Right renal pelvis (tissue), 4 donors: Measurements from ENCODE around the gene NUP58. TPM values are rescaled to one million over a fixed set of nuclear protein-coding genes. Genes with fewer than 3 reads are reported as not detected.
"Not testable (repeated sequence)": the region's sequence is repeated elsewhere in the genome, so short reads cannot be mapped to it uniquely, and the experiment has no call there.

Experiments
- DNase-seq, 4 donors: peaks; one replicate each; pipeline ENCODE4 v3.0.0-alpha.2; 2013; ENCODE audit warnings: low read depth in 4 of 4, low spot score in 3 of 4, missing footprints in 1 of 4
- polyA plus RNA-seq, 4 donors: library from polyadenylated mRNA; unstranded; fragments of 120-200 nt; gene quantifications; one replicate each; pipeline ENCODE4 v1.2.1, GENCODE V29; 2013; ENCODE audit not compliant: insufficient read length in 4 of 4

The NUP58 gene
- polyA plus RNA-seq, 4 donors: 44.8 to 51.4 (median 49.1) TPM

DNA sequence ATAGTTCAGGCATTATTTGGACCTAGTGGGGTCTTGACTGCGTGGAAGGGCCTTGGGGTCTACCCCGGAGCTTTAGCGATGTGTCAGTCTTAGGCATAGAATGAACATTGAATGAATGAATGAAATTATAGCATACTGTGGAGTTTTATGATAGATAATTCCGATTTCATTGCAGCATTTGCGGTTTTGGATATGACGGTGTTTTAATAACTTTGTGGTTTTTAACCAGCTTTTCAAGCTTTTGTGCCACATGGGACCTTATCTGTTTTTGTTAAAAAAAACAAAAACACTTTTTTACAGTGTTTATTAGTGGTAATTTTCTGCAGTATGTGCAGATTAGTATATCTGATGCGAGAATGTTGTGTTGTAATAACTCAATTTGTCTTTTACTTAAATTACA is 696 bp downstream of the NUP58 start:
- DNase-seq: no peak

DNA sequence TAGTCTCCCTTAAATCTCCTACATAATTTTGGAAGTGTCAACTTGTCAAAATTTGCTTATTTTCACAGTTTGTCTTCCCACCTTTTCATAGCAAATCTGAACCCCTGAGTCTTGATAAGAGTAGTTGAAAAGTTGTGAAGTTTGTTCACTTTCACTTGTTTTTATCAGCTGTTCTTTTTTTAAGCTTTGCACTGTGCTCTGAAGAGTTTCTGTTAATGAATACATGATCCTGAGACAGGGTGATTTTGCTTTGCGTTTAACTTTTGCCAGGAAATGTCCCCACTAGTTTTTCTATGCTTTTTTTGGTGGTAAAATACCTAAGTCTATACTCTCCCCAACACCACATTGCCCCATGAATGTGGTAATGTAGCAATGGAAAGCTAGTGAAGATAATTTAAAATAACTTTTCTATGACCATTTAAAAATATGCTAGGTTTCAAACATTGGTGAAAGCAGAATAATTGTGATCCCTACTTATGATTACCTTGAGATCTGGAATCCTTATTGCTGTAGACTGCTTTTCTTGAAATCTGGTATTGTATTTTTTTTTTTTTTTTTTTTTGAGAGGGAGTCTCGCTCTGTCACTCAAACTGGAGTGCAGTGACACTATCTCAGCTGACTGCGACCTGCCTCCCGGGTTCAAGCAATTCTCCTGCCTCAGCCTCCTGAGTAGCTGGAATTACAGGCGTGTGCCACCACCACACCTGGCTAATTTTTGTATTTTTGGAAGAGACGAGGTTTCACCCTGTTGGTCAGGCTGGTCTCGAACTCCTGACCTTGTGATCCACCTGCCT is 5.4 kb downstream of the NUP58 start:
- no peak for DNase-seq

DNA sequence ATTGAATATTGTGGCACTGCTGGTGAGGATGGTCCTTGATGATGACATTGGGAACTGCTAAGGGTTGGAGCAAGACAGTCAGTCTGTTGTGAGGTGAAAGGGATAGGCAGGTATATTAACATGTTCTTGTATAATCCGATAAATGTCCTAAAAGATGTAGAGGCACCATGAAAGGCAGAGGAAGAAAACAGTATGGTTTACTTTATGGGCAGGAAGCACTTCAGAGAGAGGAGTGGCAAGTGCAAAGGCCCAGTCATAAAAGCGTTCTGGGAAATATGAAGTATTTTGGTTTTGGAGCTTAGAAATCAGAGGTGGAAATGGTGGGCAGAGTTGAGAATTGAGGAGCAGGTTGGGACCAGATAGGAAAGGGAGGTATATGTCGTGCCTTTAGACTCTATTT is 9.5 kb downstream of the NUP58 start:
- no peak for DNase-seq

DNA sequence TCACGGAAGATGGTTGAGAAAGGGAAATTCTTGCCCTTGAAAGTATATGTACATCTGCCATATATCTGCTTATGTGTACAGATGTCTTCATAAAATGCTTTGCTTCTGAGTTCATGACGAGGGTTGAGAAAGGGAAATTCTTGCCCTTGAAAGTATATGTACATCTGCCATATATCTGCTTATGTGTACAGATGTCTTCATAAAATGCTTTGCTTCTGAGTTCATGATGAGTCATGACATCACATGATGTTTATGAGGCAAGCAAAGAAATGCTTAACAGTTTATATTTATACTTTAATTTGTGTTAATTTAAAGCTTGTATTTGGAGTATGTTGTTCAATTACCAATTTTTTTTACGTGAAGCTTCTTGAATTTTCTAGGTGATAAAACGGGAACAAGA is 17.5 kb downstream of the NUP58 start:
- not testable (repeated sequence) for DNase-seq

DNA sequence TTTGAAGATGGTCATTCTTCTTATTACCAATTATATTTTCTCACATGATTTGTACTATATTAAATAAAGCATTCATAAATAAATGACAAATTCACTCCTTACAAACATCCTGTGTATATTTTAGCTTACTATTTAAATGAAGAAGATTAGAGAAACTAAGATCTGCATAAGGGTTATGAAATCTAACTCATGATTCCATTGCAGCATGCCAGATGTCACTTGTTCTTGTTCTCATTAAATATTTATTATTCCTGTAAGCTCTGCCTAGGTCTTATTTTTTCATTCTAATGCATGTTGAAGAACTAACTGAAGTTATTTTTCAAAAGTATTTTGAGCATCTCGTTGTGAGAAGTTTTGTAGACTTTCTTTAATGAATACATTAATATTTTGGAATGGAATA is 18.3 kb downstream of the NUP58 start:
- DNase-seq: no peak

DNA sequence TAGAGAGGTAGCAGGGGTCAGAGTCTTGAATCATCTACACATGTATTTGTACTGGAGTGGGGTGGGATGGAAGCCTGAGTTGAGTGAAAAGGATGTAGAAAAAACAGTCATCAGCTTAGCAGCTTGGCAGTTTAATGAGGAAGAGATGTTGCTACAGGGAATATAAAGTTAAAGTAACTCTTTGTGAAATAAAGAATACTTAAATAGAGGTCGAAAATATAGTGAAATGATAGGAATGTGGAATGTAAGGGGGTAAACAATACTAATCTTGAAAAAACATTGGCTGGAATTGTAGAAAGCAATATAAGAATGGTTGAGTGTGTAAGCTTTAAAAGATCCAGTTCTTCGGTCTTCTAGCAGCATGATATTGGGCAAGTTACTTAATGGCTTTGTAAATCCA is 22.7 kb downstream of the NUP58 start:
- no peak for DNase-seq

DNA sequence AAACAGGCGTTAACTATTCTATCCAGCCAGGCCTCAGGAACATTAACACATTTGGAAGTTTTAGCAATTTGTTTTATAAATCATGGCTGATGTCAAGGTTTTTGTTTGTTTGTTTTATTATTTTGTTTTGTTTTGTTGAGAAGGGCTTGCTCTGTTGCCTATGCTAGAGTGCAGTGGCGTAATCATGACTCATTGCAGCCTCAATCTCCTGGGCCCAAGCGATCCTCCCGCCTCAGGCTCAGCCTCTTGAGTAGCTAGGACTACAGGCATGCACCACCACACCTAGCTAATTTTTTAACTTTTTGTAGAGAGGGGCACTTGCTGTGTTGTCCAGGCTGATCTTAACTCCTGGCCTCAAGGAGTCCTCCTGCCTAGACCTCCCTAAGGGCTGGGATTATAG is 28.3 kb downstream of the NUP58 start:
- no peak for DNase-seq

DNA sequence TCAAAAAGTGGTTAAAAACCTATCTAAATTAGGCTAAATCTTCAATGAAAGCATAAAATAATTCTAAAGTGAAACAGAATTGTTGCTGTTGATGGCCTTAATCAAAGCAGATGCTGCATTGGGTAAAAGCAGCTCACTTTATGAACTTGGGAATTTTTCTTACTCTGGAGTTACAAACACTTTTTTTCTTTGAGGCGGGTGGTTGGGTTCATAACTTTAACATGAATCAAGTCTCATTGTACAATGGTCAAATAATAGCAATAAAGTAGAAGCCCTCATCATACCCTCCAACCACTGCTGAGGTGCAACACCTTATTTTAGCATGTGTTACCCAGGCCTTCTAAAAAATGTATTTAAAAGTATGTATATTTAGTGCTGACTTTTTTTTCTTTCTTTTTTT is 29.1 kb downstream of the NUP58 start:
- DNase-seq: no peak

DNA sequence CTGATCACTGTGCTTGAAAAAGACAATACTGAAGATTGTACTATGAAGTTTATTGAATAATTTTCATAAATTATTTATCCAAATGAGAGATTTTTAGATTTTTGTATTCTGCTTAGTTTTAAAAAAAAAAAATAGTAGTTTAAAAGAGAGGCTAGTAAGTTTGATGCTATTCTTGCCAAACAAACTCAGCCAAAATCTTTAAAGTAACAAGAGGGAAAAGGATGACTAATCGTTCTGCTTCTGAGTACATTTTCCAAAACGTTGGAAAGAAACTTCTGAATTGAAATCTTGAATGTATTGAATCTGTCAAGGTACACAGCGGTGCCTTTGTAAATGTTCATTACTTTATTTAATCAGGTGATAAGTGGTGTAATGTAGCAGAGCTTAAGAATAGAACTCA is 34.4 kb downstream of the NUP58 start:
- DNase-seq: no peak

DNA sequence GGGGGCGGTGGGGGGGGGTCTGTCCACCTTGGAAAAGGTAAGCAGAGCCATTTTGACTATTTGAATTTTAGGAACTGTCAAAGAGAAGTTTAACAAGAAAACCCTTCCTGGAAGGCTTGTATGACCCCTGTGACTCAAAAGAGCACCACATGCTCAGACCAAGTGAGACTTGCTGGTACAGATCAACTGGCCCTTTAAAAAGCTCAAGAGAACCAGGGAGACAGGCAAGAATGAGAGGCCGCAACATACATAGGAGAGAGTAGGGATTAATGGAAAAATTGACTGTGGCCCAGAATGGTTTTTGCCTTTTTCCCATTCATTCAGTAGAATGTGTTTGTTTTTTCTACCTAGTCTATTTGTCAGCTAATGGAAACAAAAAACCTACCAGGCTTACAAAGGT is 44.2 kb downstream of the NUP58 start:
- DNase-seq: no peak

DNA sequence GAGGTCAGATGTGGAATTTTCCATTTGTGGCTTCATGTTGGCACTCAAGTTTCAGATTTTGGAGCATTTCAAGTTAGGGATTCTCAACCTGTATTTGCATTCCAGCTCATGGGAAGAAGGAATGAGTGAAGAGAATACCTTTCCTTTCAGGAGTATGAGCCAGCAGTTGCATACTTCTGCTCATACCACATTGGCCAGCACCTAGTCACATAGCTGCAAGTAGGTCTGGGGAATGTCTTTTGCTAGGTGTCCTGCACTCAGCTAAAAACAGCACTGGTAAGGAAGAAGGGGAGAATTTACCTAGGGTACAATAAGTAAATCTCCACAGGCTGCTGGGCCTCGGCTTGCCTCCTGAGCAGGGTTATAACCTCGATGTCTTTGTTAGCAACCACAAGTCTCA is 45.7 kb downstream of the NUP58 start:
- DNase-seq: no peak

DNA sequence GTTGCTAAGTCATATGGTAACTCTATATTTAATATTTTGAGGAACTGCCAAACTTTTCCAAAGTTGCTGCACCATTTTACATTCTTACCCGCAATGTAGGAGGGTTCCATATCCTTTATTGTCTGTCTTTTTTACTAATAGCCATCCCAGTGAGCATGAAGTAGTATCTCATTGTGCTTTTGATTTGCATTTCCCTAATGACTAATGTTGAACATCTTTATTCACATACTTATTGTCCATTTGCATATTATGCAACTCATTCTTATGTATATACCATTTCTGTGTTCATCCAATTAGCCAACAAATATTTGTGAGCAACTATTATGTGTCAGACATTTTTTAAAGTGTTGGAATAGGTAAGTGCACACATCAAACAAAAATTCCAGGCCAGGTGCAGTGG is 50.0 kb downstream of the NUP58 start:
- no peak for DNase-seq

DNA sequence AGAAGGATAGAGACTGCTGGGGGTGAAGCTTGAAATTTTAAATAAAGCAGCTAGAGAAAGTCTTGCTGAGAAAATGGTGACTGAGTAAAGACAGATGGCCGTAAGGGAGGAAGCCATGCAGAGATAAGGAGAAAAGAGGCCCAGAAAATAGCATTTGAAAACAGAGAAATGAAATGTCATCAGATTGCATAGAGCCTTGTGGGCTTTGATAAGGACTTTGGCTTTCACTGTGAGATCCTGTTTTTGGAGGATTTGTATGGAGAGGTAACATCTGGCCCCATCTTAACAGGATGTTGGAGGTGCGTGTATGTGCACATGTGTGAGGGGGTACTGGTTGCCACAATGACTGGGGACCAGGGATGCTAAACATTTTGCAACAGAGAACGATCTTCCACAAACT is 50.8 kb downstream of the NUP58 start:
- no peak for DNase-seq

DNA sequence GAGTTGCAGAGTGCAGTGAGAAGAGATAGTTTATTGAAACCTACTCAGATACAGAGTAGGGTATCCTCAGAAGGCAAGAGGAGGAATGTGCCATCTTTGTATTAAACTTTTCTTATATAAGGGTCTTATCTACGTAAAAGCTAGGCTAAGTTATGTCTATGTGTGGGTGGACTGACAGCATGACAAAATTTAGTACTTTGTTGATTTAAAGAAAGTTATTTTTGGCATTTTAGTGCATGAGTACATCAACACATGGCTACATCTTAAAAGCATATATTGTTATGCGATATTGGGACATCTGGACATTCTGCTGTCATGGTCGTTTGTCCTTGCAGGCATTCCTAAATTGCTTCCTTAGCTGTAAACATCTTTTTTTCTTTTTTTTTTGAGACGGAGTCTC is 51.4 kb downstream of the NUP58 start:
- DNase-seq: no peak

DNA sequence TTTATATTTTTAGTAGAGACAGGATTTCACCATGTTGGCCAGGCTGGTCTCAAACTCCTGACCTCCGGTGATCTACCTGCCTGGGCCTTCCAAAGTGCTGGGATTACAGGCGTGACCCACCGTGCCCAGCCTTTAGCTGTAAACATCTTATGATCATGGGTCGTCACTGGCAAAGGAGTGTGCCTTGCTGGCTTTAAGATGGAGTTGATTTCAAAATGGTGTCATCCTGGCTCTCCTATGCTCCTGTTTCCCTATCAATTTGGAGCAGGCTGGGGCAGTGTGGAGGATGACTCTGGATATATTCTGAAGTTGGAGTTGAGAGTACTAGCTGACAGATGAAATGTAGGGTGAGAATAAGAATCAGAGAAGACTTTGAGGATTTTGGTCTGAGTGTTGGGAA is 51.9 kb downstream of the NUP58 start:
- no peak for DNase-seq

DNA sequence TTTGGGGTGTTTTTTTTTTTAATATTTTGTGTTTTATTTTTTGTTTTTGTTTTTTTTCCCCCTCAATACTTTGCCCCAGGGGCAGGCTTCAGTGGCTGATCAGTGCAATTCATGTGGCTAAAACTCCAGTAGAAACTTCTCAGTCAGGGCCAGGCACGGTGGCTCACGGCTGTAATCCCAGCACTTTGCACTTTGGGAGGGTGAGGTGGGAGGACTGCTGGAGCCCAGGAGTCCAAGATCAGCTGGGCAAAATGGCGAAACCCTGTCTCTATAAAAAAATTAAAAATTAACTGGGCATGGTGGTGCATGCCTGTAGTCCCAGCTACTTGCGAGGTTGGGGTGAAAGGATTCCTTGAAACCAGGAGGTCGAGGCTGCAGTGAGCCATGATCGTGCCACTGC is 53.0 kb downstream of the NUP58 start:
- no peak for DNase-seq

DNA sequence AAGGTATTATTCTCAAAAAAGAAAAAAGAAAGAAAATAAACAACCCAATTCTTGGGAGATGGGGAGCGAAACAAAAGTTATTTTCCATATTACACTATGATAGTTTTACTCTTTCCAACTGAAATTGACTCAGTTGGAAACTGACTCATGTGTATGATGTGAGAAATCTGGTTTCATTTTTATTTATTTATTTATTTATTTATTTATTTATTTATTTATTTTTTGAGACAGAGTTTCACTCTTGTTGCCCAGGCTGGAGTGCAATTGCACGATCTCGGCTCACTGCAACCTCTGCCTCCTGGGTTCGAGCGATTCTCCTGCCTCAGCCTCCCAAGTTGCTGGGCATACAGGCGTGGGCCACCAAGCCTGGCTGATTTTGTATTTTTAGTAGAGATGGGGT is 59.0 kb downstream of the NUP58 start:
- not testable (repeated sequence) for DNase-seq

DNA sequence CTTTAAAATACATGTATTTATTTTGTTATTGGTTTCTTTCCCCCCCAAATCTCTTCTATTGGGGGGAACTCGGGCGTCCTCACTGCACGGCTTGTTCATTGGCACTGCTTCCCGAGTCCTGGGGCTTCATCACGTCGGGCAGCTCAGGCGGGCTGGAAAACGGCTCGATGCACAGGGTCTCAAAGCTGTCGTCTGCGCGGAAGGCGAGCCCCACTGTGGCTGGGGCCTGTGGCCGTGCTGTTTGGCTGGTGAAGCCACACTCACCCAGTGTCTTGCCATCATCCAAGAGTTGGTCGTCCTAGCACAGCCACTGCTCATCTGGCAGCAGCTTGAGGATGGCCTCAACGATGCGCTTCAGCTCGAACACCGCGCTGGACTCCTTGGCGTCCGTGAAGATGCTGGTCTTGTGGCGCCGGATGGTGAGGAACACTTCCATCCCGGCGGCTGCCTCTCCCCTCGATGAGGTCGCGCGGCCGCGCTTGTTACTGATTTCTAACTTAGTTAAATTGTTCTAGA is 64.4 kb downstream of the NUP58 start:
- DNase-seq: no peak

DNA sequence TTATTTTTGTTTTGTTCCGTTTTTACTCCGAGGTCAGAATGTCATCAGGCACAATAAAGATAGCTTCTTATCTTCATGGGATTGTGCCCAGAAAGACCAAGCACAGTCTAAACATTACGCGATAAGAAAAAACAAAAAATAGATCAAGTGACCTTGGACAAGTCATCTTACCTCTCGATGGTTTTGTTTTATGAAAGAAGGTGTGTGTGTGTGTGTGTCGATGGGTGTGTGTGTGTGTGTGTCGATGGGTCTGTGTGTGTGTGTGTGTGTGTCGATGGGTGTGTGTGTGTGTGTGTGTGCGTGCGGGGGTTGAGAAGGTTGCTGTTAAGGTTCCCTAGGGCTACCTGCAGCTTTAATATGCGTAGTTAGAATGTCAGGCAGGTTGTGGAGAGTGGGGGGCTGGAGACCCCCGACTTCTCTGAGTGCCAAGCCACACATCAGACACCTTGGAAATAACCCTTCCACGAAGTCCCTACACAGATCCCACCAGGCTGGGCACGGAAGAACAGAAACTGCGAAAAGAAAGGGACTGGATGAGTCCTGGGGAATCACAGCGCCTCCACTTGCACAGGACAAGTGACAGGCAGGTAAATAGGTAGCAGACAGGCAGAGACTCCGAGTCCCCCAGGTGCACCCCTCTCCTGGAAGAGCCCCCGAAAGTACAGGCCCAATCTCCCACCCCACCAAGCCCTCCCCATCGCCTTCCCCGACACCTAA is 69.9 kb downstream of the NUP58 start:
- no peak for DNase-seq

DNA sequence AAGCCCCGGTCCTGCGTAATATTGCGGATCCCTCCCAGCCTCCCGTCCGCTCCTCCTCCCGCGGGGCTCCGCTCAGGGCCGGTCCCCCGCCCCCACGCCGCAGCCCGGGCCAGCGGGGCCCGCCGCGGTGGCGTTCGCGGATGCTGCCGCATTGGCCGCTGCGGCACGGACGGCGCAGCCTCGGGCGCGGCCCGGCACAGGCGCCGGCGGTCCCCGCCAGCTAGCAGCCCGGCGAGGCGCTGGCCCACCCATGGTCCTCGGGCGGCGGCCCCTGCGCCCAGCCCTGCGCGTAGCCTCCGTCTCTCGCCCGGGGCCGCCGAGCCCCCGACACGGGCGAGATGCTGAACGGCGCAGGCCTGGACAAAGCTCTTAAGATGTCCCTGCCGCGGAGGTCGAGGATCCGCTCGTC is 70.5 kb downstream of the NUP58 start, which contains the start of gene ATP8A2:
TSS of gene ATP8A2 (plus strand) at position 100 of the 409 bp plus-strand sequence. CDS start at position 339, 239 bp downstream.
- DNase-seq: no peak

DNA sequence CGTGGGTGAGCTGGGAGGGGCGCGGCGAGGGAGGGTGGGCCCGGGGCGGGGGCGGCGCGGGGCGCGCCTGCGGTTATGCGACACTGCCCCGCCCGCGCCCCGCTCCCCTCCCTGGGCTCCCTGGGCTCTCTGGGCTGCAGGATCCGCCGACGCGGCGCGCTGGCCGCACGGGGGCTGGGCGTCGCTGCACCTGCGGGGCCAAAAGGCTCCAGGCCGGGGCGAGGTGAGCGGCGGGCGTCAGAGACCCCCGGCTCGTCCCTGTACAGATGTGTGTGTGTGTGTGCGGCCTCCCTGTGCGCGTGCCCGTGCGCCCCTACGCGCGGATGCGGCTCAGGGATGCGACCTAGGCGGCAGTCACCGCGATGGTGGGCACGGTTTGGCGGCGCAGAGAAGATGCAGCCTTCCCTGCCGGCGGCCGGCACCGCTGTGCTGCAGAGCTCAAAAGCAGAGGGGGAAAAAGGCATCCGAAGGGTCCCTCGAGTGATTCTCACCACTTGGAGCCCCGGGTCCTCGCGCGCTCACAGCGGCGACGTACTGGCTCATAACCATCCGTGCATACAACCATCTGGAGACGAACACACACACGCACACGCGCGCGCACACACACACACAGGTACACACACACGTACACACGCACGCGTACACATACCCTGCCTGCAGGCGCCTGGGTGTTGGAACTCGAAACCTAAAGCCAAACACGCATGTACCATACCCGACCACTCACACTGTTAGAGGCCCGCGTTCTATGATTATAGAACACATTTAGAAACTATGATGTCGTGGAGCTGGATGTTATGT is 71.1 kb downstream of the NUP58 start:
- no peak for DNase-seq
